HG03196 (cell line): Measurements from ENCODE around the gene ITGB1BP2.
"Not testable (repeated sequence)": the region's sequence is repeated elsewhere in the genome, so short reads cannot be mapped to it uniquely, and the experiment has no call there.

Experiments used
- ATAC-seq: cut with Tn5 transposase; IDR thresholded peaks from one replicate; pipeline ENCODE4 v1.9.1; 2021; ENCODE audit not compliant: unreplicated experiment

The ITGB1BP2 gene

DNA sequence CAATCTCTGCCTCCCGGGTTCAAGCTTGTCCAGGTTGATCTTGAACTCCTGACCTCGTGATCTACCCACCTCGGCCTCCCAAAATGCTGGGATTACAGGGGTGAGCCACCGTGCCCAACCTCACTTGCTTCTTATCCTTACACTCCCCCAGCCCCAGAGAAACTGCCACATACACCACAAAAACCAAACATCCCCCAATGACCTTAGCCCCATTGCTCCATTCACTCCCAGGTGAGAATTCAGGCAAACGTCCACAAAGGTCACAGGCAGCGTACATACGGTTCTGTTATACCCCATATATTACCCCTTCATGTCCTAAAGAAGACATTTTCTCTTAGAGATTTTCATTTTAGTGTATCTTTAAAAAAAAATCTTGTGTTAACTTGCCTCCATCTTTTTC lies 1.1 kb upstream of the ITGB1BP2 start:
- ATAC-seq = not testable (repeated sequence)

DNA sequence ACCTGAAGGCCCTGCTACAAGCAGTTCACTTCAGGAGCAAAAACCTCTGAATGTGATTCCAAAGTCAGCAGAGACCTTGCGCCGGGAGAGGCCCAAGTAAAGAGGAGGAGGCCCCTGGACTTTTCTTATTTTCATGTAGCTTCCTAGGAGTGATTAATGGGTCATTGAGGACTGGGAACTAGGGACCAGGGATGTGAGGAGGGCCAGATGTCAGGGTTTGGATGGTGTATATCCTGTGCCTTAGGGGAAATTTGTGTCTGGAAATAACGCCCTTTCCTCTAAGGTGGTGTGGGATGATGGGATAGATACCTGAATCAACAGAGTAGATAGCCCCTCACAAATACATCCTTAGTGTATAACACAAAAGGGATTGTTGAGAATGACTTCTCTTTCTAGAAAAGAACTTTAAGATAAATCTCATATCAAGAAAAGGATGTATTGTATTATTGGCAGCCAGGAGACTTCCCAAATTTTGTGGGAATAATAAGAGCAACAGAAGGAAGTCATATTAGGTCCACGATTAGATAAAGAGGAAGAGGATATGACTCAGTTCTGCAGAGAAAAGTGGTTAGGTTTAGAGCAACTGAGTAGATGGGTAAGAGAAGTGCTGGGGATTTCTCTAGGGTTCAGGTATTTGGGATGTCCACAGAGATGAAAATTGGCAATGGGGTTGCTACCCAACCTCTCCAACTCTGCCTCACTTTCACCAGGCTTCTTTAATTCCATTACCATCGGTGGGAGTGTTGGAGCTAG lies 1.1 kb downstream of the ITGB1BP2 start:
- no peak for ATAC-seq

GRCh38 chrX:71304561-71304960 lies 3.0 kb downstream of the ITGB1BP2 start:
- no peak for ATAC-seq

DNA sequence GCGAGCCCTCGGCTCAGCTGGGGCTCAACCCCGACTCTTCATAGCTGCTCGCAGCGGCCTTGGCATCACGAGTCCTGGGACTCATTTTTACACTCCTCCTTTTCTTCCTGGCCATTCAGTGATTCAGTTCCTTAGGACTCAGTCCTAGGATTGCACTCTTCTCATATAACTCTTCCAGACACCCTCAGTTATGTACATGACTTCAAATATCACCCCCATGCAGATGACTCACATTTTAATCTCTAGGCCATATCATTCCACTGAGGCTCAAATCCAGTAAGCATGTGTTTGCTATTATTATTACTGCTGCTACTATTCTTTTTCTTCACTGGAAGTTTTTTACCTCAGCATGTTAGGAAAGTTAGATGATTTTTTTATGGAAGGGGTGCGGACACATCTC lies 14.4 kb downstream of the ITGB1BP2 start:
- ATAC-seq = no peak

DNA sequence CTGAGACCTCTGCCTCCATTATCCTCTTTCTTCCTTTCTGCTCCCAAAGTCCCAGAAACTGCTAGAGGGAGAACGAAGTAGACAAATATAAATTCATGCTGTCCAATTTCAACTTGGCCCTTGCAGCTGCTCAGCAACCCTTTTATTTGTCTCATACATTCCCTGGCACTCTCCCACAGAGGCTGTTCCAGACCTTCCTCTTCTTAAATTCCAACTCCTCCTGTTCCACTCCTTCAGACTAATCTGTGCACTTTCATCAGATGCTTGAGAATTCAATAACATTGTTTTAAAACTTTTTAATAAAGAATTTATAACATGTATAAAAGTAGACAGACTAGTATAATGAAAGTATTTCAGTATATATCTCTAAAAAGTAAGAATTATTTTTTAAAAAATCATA lies 15.4 kb downstream of the ITGB1BP2 start:
- not testable (repeated sequence) for ATAC-seq

GRCh38 chrX:71320126-71320525 lies 18.6 kb downstream of the ITGB1BP2 start:
- no peak for ATAC-seq

DNA sequence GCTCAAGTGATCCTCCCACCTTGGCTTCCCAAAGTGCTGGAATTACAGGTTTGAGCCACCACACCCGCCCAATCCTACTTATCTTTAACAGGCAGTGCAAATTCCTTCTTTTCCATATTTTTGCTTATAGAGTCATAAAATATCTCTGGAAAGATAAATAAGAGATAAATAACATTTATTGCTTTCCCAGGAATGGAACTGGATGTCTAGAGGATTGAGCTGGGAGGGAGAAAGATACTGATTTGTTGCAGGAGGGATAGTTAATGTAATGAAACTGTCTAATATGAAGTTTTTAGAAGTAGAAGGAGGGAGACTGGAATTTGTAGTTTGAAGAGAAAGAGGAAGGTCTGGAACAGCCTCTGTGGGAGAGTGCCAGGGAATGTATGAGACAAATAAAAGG lies 20.2 kb downstream of the ITGB1BP2 start:
- no peak for ATAC-seq

- not testable (repeated sequence) for ATAC-seq
Measured at GRCh38 chrX:71324452-71324851, 22.9 kb downstream of the ITGB1BP2 start.

DNA sequence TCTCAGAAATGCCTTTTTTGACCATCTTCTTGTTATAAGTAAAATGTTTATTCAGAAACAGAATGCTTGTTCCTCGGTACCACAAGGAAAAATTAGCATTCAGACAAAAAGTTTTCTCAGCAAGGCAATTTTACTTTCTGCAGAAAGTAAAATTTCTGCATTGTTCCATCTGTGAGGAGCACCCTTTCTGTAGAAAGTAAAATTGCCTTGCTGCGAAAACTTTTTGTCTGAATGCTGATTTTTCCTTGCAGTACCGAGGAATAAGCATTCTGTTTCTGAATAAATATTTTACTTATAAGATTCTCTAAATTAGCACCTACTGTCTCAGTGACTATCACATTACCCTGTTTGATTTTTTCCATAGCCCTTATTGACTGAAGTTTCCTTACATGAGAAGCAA lies 24.8 kb downstream of the ITGB1BP2 start:
- ATAC-seq = no peak

GRCh38 chrX:71349151-71349665 lies 47.7 kb downstream of the ITGB1BP2 start:
- not testable (repeated sequence) for ATAC-seq

- ATAC-seq = not testable (repeated sequence)
Measured at GRCh38 chrX:71349867-71350266, 48.3 kb downstream of the ITGB1BP2 start.

- ATAC-seq = not testable (repeated sequence)
Measured at GRCh38 chrX:71352439-71352838, 50.9 kb downstream of the ITGB1BP2 start.
